Activated CD8-positive, alpha-beta memory T cell treated with anti-CD3 and anti-CD28 coated beads for 1 hour (primary cell): ENCODE data around the gene SRGAP1.
"Not testable (repeated sequence)": the region's sequence is repeated elsewhere in the genome, so short reads cannot be mapped to it uniquely, and the experiment has no call there.

Source experiments
- DNase-seq, 2 donors: peaks; one replicate each; pipeline ENCODE4 v3.0.0-alpha.2; 2020; ENCODE audit warnings: low read depth in 1 of 2; ENCODE audit errors: extremely low read depth in 1 of 2

Gene SRGAP1

DNA sequence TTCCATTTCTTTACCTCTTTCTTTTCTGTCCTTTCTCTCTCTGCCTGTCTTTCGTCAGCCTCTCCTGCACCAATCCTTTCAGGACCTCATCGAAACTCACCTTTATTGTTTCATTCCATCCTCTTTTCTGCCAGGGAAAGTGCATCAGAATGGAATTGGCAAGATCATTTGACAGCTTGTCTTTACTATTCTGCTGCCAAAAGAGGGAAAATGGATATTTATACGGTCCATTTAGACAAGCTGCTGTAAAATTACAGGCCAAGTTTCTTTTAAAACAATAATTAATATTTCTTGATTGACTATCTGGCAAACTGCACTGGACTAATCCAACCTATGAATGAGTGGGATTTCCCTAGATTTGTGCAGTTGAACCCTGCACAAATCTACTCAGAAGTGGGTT is 7.6 kb upstream of the SRGAP1 start:
- DNase-seq = no peak

GRCh38 chr12:63838411-63838810 is 6.1 kb upstream of the SRGAP1 start:
- no peak for DNase-seq

- no peak for DNase-seq
These were observed 3.5 kb upstream of the SRGAP1 start for GRCh38 chr12:63841011-63841410.

- DNase-seq = no peak
These were observed 2.9 kb upstream of the SRGAP1 start for GRCh38 chr12:63841571-63841970.

DNA sequence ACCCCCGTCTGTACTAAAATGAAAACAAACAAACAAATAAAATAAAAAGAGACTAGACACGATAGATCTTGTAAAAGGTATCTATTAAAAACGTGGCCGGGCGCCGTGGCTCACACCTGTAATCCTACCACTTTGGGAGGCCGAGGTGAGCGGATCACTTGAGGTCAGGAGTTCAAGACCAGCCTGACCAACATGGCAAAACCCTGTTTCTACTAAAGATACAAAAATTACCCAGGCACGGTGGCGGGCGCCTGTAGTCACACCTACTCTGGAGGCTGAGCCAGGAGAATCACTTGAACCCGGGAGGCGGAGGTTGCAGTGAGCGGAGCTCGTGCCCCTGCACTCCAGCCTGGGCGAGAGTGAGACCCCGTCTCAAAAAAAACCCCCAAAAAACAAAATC is 1.8 kb upstream of the SRGAP1 start:
- not testable (repeated sequence) for DNase-seq

DNA sequence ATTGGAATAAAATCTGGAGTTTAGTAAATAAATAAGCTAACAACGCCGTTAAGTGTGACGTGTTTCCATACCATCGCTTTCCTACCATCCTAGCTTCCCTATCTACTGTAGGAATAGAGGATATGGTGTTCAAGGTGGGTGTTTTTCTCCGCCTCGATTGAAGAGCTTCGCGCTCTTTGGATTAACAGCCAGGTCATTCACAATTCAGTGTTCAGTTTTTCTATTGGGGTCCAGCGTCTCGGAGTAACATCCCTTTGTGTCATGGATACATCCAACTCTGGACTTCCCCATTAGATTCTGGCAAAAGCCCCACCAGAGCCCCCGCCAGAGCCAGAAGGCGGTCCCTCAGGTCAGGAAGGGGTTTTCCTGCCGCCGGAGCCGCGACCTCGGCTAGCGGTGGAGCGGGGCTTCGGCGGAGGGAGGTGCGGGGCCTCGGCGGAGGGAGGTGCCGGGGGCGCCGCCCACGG is 1.2 kb upstream of the SRGAP1 start:
- DNase-seq = no peak

DNA sequence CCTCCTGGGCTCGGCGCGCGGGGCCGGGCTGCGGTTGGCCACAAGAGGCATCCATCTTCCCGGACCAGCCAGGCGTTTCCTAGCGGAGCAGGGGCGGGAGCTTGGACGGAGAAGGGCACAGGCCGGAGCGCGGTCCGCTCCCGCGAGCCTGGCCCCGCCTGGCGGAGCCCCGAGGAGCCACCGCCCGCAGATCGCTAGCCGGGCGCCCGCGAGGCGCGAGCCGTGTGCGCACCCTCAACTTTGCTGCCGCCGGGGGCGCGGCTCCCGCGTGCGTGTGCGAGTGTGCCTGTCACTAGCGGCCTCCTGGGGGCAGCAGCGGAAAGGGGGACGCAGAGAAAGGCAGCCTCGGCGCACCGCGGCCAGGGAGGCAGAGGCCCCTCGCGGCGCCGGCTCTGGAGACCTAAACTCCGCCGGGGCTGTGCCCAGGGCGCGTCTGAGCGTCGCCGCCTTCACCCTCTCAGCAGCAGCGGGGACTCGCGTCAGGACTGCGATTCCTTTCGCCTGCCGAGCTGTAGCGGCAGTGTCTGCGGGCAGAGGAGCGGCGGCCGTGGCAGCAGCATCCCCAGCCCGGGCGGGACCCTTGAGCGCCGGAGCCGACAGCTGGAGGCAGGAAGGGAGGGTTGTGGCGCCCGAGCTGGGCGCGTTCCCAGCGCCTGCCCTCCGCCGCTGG is 644 bp upstream of the SRGAP1 start:
- DNase-seq = peak; percentile 52 to 62

GRCh38 chr12:63845726-63846125 is 1.2 kb downstream of the SRGAP1 start:
- no peak for DNase-seq

DNA sequence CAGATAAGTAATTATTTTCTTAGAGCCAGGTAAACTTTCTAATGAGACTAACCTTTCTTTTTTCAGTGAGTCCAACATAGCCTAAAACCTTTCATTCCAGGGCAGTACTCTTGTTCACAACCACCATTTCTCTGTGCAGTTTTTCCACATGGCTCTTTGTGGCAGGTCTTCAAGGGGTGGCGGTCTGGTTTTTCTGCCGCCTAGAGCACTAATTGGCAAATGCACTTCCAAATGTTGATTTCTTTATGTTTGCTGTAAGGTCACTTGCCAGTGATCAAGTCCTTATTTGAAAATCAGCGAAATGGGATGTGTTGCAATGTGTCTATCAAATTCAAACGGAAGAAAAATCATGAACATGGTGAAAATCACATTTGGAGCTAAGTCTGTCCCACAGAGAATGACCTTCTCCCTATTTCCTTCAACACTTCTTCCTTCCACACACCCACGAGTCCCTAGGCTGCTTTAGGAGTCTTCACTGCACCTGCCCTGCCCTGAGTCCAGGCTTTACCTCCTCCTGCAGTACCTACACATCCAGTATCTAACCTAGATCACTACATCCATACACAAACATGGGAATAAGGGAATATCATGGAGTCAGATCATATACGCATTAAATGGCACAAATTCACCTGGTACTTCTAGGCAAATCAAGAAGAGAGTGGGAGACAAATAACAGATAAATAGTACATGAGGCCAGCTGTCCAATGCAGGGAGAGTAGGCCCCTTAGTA is 1.9 kb downstream of the SRGAP1 start:
- DNase-seq = no peak

- no peak for DNase-seq
These were observed 4.0 kb downstream of the SRGAP1 start for GRCh38 chr12:63848450-63848849.

- no peak for DNase-seq
These were observed 4.7 kb downstream of the SRGAP1 start for GRCh38 chr12:63849106-63849620.

- no peak for DNase-seq
These were observed 5.1 kb downstream of the SRGAP1 start for GRCh38 chr12:63849641-63850040.

- DNase-seq = no peak
These were observed 9.5 kb downstream of the SRGAP1 start for GRCh38 chr12:63853978-63854377.

- no peak for DNase-seq
These were observed 10.8 kb downstream of the SRGAP1 start for GRCh38 chr12:63855299-63855698.

GRCh38 chr12:63857771-63858670 is 13.5 kb downstream of the SRGAP1 start:
- no peak for DNase-seq

- DNase-seq = not testable (repeated sequence)
These were observed 15.4 kb downstream of the SRGAP1 start for GRCh38 chr12:63859880-63860279.

DNA sequence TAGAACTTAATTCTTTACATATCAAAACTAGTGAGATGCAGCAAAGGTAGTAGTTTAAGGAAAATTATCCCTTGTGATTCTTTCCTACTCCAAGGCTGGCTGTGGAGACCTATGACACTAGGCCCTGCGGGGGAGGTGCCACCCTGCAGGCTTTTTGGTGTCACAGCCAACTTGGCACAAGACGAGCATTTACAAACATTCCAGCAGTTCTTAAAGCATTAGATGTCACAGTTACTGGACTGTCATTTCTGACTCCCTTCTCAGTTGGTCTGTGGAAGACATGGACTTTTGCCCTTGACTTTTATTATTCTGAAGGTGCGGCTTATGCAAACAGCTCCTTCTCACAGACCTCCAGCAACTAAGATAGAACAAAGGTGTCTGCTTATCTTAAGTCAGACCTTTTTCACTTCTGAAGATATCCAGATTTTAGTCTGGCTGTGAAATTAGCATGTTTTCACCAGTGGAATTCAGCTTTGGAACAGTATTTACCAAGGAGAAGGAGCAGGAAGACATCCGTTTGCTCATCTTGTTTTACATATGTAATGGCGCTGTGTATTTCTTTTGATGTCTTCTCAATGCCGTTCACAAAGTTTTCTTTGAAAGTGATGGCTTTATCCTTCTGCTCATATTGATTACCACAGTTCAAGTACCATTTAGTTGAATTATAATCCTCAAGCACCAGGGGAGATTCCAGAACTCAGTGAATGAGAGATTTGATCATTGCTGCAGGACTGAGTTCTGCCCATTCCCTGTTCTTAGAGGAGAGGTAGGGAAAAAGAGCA is 17.9 kb downstream of the SRGAP1 start:
- no peak for DNase-seq

DNA sequence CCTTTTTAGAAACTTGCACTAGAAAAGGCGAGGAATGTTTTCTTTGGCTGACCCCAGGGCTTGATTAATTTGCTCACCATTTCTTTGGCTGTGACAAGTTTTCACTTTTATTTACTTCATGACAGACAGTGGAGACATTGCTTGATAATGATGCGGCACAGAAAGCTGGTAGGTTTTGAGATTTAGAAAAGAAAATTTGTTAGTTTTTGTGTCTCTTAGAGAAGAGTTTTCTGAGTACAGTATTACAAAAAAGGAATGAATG is 18.4 kb downstream of the SRGAP1 start:
- DNase-seq = no peak

GRCh38 chr12:63863658-63864453 is 19.4 kb downstream of the SRGAP1 start:
- no peak for DNase-seq

DNA sequence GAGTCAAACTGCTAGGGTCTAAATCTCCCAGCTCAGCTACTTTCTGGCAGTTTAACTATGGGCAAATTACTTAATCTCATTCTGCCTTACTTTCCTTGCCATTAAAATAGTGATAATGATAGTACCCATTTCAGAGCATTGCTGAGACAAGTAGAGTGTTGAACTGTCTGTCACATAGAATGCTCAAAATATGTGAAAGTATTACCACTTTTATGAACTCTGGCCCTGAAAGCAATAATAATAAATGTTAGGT is 19.9 kb downstream of the SRGAP1 start:
- no peak for DNase-seq
